Neural cell (in vitro differentiated cells): Measurements from ENCODE around the gene TMF1.

Source experiments
- MXI1 ChIP-seq: fragments of 450-650 bp; conservative IDR thresholded peaks from 2 replicates; pipeline ENCODE4 v1.6.1; 2014; ENCODE audit warnings: antibody characterized with exemption, mild to moderate bottlenecking; ENCODE audit not compliant: poor library complexity, severe bottlenecking
- TF ChIP-seq, protein P1 (sequence below): fragments of 450-650 bp; IDR thresholded peaks from 2 replicates; pipeline ENCODE4 v1.5.1; 2014; ENCODE audit warnings: antibody characterized with exemption, mild to moderate bottlenecking, moderate library complexity; ENCODE audit not compliant: poor library complexity, severe bottlenecking

DNA sequence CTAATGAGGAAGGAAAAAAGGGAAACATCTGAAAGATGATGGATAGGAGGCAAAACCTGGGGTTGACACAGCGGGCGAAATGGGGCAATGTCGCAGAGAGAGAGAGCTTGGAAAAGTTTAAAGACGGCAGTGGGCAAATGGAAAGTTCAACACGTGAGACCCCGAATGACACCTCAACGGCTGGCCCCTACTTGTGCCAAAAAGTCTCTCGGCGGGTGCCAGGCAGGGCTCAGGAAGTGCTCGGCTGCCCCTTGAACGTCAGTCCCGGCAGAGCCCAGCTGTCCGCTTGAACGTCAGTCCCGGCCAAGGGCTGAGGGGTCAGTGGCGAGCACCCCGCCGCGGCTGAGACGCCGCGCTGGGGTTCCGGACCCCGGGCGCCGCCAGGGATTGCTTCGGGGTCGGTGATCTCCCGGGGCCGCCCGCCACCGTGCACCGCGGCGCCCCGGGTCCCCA lies 39.3 kb downstream of the TMF1 start:
- TF ChIP-seq MXI1: no peak
- TF ChIP-seq, protein P1, sequence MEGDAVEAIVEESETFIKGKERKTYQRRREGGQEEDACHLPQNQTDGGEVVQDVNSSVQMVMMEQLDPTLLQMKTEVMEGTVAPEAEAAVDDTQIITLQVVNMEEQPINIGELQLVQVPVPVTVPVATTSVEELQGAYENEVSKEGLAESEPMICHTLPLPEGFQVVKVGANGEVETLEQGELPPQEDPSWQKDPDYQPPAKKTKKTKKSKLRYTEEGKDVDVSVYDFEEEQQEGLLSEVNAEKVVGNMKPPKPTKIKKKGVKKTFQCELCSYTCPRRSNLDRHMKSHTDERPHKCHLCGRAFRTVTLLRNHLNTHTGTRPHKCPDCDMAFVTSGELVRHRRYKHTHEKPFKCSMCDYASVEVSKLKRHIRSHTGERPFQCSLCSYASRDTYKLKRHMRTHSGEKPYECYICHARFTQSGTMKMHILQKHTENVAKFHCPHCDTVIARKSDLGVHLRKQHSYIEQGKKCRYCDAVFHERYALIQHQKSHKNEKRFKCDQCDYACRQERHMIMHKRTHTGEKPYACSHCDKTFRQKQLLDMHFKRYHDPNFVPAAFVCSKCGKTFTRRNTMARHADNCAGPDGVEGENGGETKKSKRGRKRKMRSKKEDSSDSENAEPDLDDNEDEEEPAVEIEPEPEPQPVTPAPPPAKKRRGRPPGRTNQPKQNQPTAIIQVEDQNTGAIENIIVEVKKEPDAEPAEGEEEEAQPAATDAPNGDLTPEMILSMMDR: no peak
